Activated T-helper 2 cell treated with anti-CD3 and anti-CD28 coated beads, Interferon-gamma antibody, Interleukin-2, Interleukin-4, amounts not matched to agents 10 μg/mL and 5 μg/mL and 100 μg/mL, durations not matched to agents 14 hours and 24 hours and 36 hours (primary cell): Measurements from ENCODE around the gene OTP. TPM values are rescaled to one million over a fixed set of nuclear protein-coding genes. Genes with fewer than 3 reads are reported as not detected.

Experiments used
- DNase-seq: peaks from one replicate; pipeline ENCODE4 v3.0.0; 2021; ENCODE audit warnings: low spot score
- H3K27ac Mint-ChIP-seq: one replicate; pipeline ENCODE4 v1.8.0; 2021; ENCODE audit warnings: mixed read lengths
- H3K27me3 Mint-ChIP-seq: one replicate; pipeline ENCODE4 v1.8.0; 2021; ENCODE audit warnings: low read depth, mixed read lengths
- H3K36me3 Mint-ChIP-seq: one replicate; pipeline ENCODE4 v1.8.0; 2021; ENCODE audit warnings: low read depth, mixed read lengths
- H3K4me1 Mint-ChIP-seq: one replicate; pipeline ENCODE4 v1.8.0; 2021; ENCODE audit warnings: low read depth, mixed read lengths
- H3K4me3 Mint-ChIP-seq: one replicate; pipeline ENCODE4 v1.8.0; 2021; ENCODE audit warnings: low read depth, mild to moderate bottlenecking, moderate library complexity, mixed read lengths
- H3K9me3 Mint-ChIP-seq: one replicate; pipeline ENCODE4 v1.8.0; 2021; ENCODE audit warnings: mixed read lengths
- intact Hi-C: fragments of 100-400 bp; cut with micrococcal nuclease; formaldehyde crosslinking; loops from one replicate; pipeline ENCODE4 v1.15.1; 2023
- total RNA-seq: library from RNA; stranded (reverse); gene quantifications from 2 replicates; pipeline ENCODE4 v1.2.3, GENCODE V29; 2022

The OTP gene
- total RNA-seq, result not detected in 2 replicates

DNA sequence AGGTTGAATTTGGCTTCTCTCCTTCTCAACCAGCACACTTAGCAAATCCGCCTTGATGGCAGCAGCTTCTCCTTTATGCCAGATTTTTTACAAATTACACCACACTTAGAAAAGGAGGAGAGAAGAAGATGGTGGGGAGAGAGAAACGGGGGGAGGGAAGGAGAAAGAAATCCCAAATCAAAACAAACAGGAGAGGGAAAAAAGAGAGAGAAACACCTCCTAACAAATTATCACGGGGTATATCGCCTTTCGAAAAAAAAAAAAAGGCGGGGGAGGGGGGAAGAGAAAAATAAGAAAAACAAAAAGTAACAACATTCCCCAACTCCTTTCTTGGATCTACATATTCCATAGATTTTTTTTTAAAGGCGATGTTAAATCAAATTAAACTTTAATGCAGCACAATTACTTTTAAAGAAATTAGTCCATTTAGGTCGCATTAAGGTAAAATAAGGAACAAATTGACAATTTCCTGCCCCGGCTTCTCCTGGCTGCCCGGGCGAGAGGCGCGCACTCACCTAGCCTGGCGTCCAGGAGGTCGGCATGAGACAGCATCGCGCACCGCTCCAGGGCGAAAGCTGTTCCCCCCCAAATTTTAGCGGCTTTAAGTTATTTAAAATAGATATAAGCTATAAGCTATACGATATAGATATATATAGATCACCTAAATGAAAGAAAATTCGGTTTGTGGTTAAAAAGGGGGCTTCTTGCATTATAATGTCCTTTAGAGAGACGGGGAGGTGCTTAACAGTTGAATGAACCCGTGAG, at the start of gene OTP:
Gene OTP, minus strand, starts transcription at position 716 of the 765 bp plus-strand sequence. Its CDS starts 164 bp downstream, at position 552.
- peaks cover 3% of the 10 kb centered on the region for H3K36me3 Mint-ChIP-seq
- DNase-seq, result no peak
- H3K4me1 Mint-ChIP-seq, result peaks cover 9% of the 10 kb centered on the region
- peaks cover 6% of the 10 kb centered on the region for H3K9me3 Mint-ChIP-seq
- H3K27me3 Mint-ChIP-seq, result peaks cover 73% of the 10 kb centered on the region
- H3K27ac Mint-ChIP-seq, result peak within 1 kb of the TSS; percentile 67
- H3K4me3 Mint-ChIP-seq, result no peak within 1 kb of the TSS
- intact Hi-C loops, result loop anchor here (10.0 kb wide), 1 partner anchor 683 kb away; the partner anchor contains the start of gene CRHBP

DNA sequence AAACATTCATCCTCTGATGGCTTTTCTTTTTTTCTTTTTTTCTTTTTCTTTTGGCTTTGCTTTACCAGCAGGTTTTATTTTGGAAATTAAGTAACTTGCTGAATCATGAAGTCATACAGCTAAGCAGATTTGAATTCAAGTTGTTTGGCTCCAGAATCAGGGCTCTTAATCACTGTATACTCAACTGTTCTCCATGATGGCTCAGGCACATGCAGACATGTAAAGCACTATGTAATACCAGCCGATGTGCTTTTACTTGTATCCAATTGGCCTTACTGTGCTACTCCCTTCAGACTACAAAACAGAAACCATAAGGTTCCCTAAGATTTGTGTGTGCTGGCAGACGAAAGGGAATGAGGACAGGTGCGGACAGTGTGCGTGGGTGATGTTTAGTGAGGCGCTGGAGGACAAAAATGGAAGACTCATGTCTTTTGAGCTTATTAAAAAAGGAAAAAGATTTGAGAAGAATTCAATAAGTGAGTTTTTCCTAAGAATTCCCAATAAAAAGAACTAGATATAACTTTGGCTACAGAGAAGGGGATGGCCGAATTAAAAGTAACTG, 44.7 kb upstream of the OTP start:
- peaks cover 2% of the 10 kb centered on the region for H3K36me3 Mint-ChIP-seq
- H3K9me3 Mint-ChIP-seq, result no peaks in the 10 kb centered on the region
- H3K27me3 Mint-ChIP-seq, result no peaks in the 10 kb centered on the region
- no peaks in the 10 kb centered on the region for H3K4me1 Mint-ChIP-seq
- intact Hi-C loops, result no loop called here
- H3K27ac Mint-ChIP-seq, result no peak overlapping the region
- no peak overlapping the region for H3K4me3 Mint-ChIP-seq
- DNase-seq, result no peak

- no peak overlapping the region for H3K27ac Mint-ChIP-seq
- H3K36me3 Mint-ChIP-seq, result no peaks in the 10 kb centered on the region
Observed at GRCh38 chr5:77670526-77670925, 32.0 kb upstream of the OTP start.

GRCh38 chr5:77669677-77670076, 31.2 kb upstream of the OTP start:
- peaks cover 4% of the 10 kb centered on the region for H3K27me3 Mint-ChIP-seq
- H3K4me1 Mint-ChIP-seq, result no peaks in the 10 kb centered on the region
- H3K36me3 Mint-ChIP-seq, result no peaks in the 10 kb centered on the region
- intact Hi-C loops, result loop anchor here (5.0 kb wide), 1 partner anchor 83 kb away; no protein-coding TSS in a partner anchor
- no peak overlapping the region for H3K27ac Mint-ChIP-seq
- no peak overlapping the region for H3K4me3 Mint-ChIP-seq
- no peaks in the 10 kb centered on the region for H3K9me3 Mint-ChIP-seq
- no peak for DNase-seq

More at GRCh38 chr5:77670526-77670925, 32.0 kb upstream of the OTP start:
- Mint-ChIP-seq H3K27me3 (peaks cover 4% of the 10 kb centered on the region), H3K9me3 (peaks cover 5% of the 10 kb centered on the region), H3K4me3 (no peak overlapping the region), H3K4me1 (no peaks in the 10 kb centered on the region)
- DNase-seq, result no peak
- intact Hi-C loops, result no loop called here

DNA sequence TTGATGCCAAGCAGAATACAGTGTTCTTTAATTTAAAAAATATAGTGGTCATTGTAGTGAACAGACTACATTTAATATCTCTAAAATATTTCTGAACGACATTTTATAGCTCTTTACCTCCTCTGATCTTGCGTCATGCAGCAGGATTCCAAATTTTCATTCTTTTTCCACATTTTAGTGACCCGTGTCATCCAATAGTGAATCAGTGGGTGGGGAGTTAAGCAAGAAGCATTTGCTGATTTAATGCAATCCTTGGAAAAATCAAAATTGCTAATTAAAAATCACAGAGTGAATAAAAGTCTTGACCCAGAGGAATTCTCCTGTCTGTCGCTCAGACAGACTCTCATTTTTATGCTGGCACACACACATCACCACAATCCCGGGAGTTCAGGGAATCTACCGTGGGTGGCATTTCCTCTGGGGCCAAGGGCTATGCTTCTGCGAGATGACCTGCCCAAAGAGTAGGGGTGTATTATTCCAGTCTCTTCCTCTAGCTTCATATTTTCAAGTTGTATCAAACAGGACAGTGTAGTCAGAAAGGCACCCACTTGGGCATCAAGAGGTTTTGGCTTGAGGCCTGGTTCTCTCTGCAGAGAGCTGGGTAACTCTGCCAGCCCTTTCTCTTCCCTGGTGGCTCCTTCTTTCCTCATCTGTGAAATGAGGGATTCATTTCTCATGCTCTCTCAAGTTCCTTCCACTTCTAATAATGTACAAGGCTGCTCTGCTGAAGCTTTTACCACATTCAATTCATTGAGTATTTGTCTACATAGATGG, 24.8 kb upstream of the OTP start:
- peaks cover 7% of the 10 kb centered on the region for H3K27me3 Mint-ChIP-seq
- H3K36me3 Mint-ChIP-seq, result no peaks in the 10 kb centered on the region
- intact Hi-C loops, result no loop called here
- peaks cover 3% of the 10 kb centered on the region for H3K9me3 Mint-ChIP-seq
- no peak overlapping the region for H3K27ac Mint-ChIP-seq
- no peak for DNase-seq
- peaks cover 10% of the 10 kb centered on the region for H3K4me1 Mint-ChIP-seq
- H3K4me3 Mint-ChIP-seq, result no peak overlapping the region

- no peak overlapping the region for H3K27ac Mint-ChIP-seq
- peaks cover 9% of the 10 kb centered on the region for H3K27me3 Mint-ChIP-seq
- no peak for DNase-seq
- peaks cover 10% of the 10 kb centered on the region for H3K4me1 Mint-ChIP-seq
- peaks cover 3% of the 10 kb centered on the region for H3K9me3 Mint-ChIP-seq
- no peak overlapping the region for H3K4me3 Mint-ChIP-seq
- no peaks in the 10 kb centered on the region for H3K36me3 Mint-ChIP-seq
- intact Hi-C loops, result loop anchor here (1.0 kb wide), 1 partner anchor 34 kb away; no protein-coding TSS in a partner anchor
Observed at GRCh38 chr5:77662635-77663034, 24.1 kb upstream of the OTP start.

- Mint-ChIP-seq H3K27ac (no peak overlapping the region), H3K4me1 (peaks cover 10% of the 10 kb centered on the region), H3K9me3 (peaks cover 3% of the 10 kb centered on the region), H3K27me3 (peaks cover 31% of the 10 kb centered on the region), H3K36me3 (no peaks in the 10 kb centered on the region), H3K4me3 (no peak overlapping the region)
- intact Hi-C loops, result no loop called here
- DNase-seq, result no peak
Observed at GRCh38 chr5:77658662-77659061, 20.1 kb upstream of the OTP start.

DNA sequence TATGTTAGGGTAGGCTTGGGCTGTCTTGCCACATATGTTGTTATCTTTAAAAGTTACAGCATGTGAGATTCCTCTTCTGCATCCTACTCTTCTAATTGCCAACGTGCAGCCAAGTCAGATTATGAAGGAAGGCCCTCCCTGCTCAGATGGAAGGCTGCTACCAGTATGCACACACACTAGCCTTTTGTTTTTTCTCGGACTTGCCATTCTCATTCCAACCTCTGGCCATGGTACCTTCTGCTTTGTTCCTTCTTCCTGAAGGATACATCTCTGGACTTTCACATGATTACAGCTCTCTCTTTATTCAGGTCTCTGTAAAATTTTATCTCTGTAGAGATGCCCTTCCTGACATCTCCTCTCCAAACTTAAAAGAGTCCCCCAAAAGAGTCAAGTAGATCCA, 12.8 kb upstream of the OTP start:
- H3K4me3 Mint-ChIP-seq, result no peak overlapping the region

GRCh38 chr5:77650686-77651085, 12.2 kb upstream of the OTP start:
- Mint-ChIP-seq H3K4me3 (no peak overlapping the region), H3K36me3 (no peaks in the 10 kb centered on the region), H3K9me3 (no peaks in the 10 kb centered on the region), H3K27ac (no peak overlapping the region), H3K27me3 (peaks cover 61% of the 10 kb centered on the region), H3K4me1 (no peaks in the 10 kb centered on the region)
- DNase-seq, result no peak
- intact Hi-C loops, result no loop called here

More for the DNA sequence above, 12.8 kb upstream of the OTP start:
- no peaks in the 10 kb centered on the region for H3K36me3 Mint-ChIP-seq
- no peaks in the 10 kb centered on the region for H3K4me1 Mint-ChIP-seq
- H3K9me3 Mint-ChIP-seq, result no peaks in the 10 kb centered on the region
- intact Hi-C loops, result no loop called here
- no peak overlapping the region for H3K27ac Mint-ChIP-seq
- DNase-seq, result no peak
- peaks cover 62% of the 10 kb centered on the region for H3K27me3 Mint-ChIP-seq

DNA sequence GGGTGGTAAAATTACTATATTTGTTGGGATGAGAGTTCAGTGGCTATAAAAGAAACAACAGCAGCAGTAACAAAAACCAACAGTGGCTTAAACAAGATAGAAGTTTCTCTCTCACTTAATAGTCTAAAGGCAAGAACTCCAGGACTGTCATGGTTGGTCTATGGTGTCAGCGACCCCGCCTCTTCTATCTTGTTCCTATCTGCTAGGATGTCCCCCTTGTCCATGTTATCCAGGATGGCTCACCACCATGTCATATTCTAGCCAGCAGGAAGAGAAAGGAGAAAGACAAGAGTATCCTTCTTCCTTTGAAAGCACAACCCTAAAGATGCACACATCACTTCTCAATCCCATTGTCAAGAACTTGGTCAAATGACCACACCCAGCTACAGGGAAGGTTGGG, 11.3 kb upstream of the OTP start:
- no peak overlapping the region for H3K4me3 Mint-ChIP-seq
- no peak for DNase-seq
- no peak overlapping the region for H3K27ac Mint-ChIP-seq
- no peaks in the 10 kb centered on the region for H3K36me3 Mint-ChIP-seq
- H3K4me1 Mint-ChIP-seq, result peaks cover 1% of the 10 kb centered on the region
- H3K27me3 Mint-ChIP-seq, result peaks cover 59% of the 10 kb centered on the region
- intact Hi-C loops, result no loop called here
- no peaks in the 10 kb centered on the region for H3K9me3 Mint-ChIP-seq

DNA sequence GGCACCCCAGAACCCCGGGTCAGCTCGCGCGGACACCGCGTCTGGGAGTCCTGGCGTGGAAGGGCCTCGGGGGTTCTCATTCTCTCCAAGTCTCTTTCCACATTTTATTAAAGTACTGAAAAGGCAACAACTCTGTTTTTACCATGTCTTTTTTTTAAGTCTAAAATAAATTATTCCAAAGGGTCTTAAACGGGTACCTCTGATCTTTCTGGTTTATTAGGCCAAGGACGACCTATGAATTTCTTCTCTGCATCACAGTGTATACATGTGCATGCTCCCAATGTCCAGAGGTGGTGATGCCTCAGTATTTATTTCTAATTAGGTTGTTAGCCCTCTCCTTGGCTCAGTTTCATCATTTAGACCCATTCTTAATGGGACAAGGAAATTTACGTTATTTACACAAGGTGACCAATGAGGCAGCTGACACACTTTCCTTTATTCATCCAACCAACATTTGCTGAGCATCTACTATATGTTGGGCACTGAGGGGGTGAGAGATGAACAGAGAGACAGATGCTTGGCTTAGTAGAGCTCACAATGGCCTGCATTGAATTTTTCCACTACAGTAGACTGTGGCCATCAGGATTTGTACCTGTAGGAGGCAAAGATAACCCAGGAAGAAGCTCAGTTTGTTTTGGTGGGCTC, 7.6 kb upstream of the OTP start:
- no peak for DNase-seq
- intact Hi-C loops, result loop anchor here (2.0 kb wide), 2 partner anchors 207 to 655 kb away; no protein-coding TSS in a partner anchor
- Mint-ChIP-seq H3K36me3 (peaks cover 3% of the 10 kb centered on the region), H3K4me3 (no peak overlapping the region), H3K27ac (no peak overlapping the region), H3K27me3 (peaks cover 77% of the 10 kb centered on the region), H3K4me1 (peaks cover 10% of the 10 kb centered on the region), H3K9me3 (no peaks in the 10 kb centered on the region)

DNA sequence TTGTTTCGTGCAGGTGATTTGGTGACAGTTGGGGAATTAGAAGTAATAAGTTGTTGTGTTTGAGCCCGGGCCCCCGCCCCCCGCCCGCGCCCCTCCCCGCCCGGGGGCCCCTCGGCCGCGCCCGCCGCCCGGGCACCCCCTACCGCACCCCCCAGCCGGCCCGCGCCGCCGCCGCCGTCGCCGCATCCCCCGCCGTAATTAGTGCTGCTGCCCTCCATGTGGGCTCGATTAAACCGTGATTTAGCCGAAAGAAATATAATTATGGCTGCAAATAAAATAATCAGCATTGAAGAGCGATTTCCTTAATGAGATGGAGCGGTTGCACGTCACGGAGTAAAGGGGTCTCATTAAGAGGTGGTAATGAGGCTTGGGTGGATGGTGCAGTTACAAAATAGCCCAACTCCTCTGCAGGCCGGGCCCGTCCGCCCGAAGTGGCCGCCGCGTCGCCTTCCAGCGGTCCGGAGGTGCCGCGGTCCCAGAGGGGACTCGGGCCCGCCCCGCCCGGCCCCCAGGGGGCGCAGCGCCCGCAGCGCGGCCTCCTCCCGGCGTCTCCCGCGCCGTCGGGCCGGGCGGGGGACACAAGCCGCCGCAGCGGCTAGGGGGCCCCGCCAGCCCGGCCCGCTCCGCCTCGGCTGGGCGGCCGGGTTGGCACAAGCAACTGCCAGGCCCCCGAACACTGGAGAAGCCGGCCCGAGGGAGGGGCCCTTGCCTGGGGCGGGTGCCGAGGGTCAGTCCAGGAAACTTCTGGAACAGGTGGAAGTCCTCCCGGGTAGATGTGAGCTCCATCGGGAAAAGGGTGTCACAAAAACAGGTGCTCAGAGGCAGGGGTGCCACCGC, 6.9 kb upstream of the OTP start:
- H3K27ac Mint-ChIP-seq, result no peak overlapping the region
- H3K4me1 Mint-ChIP-seq, result peaks cover 14% of the 10 kb centered on the region
- peak overlapping the region; percentile 53 for H3K4me3 Mint-ChIP-seq
- peaks cover 3% of the 10 kb centered on the region for H3K36me3 Mint-ChIP-seq
- intact Hi-C loops, result loop anchor here (2.0 kb wide), 2 partner anchors 207 to 655 kb away; no protein-coding TSS in a partner anchor
- H3K9me3 Mint-ChIP-seq, result no peaks in the 10 kb centered on the region
- peaks cover 84% of the 10 kb centered on the region for H3K27me3 Mint-ChIP-seq
- DNase-seq, result no peak
